ENCODE measurements around the gene KCNK4. TPM values are rescaled to one million over a fixed set of nuclear protein-coding genes. Genes with fewer than 3 reads are reported as not detected.

Gene KCNK4
- total RNA-seq, 1 experiment from 2014 or later: 1.1 TPM

DNA sequence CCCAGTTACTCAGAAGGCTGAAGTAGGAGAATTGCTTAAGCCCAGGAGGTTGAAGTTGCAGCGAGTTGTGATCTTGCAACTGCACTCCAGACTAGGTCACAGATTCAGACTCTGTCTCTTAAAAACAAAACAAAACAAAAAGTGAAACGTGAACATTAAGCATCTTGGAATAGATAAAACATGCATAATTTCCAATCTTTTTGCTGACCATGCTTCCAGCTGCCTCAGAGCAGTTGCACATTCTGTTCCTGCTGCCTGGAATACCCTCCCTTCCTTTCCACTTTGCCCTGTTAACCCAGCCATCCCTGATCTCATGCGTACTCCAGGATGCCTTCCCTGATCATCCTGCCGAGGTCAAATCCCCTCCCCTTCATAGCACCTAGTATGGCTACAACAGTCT is 48.2 kb downstream of the KCNK4 start:
- H3K27me3 ChIP-seq (ENCODE audit: control insufficient read depth, insufficient read depth, low read length): no peaks in the 10 kb centered on the region
- CTCF ChIA-PET: no interaction called here
- TF ChIP-seq SIN3A (IDR thresholded peaks at IDR 0.05; ENCODE audit: borderline replicate concordance, insufficient read depth, low read depth, low read length): no peak
- no peak for TF ChIP-seq POLR2AphosphoS5 (IDR thresholded peaks at IDR 0.05; ENCODE audit: low read depth, low read length)
- TF ChIP-seq, protein P1, sequence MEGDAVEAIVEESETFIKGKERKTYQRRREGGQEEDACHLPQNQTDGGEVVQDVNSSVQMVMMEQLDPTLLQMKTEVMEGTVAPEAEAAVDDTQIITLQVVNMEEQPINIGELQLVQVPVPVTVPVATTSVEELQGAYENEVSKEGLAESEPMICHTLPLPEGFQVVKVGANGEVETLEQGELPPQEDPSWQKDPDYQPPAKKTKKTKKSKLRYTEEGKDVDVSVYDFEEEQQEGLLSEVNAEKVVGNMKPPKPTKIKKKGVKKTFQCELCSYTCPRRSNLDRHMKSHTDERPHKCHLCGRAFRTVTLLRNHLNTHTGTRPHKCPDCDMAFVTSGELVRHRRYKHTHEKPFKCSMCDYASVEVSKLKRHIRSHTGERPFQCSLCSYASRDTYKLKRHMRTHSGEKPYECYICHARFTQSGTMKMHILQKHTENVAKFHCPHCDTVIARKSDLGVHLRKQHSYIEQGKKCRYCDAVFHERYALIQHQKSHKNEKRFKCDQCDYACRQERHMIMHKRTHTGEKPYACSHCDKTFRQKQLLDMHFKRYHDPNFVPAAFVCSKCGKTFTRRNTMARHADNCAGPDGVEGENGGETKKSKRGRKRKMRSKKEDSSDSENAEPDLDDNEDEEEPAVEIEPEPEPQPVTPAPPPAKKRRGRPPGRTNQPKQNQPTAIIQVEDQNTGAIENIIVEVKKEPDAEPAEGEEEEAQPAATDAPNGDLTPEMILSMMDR (IDR thresholded peaks at IDR 0.05): no peak
- TF ChIP-seq, protein P2, sequence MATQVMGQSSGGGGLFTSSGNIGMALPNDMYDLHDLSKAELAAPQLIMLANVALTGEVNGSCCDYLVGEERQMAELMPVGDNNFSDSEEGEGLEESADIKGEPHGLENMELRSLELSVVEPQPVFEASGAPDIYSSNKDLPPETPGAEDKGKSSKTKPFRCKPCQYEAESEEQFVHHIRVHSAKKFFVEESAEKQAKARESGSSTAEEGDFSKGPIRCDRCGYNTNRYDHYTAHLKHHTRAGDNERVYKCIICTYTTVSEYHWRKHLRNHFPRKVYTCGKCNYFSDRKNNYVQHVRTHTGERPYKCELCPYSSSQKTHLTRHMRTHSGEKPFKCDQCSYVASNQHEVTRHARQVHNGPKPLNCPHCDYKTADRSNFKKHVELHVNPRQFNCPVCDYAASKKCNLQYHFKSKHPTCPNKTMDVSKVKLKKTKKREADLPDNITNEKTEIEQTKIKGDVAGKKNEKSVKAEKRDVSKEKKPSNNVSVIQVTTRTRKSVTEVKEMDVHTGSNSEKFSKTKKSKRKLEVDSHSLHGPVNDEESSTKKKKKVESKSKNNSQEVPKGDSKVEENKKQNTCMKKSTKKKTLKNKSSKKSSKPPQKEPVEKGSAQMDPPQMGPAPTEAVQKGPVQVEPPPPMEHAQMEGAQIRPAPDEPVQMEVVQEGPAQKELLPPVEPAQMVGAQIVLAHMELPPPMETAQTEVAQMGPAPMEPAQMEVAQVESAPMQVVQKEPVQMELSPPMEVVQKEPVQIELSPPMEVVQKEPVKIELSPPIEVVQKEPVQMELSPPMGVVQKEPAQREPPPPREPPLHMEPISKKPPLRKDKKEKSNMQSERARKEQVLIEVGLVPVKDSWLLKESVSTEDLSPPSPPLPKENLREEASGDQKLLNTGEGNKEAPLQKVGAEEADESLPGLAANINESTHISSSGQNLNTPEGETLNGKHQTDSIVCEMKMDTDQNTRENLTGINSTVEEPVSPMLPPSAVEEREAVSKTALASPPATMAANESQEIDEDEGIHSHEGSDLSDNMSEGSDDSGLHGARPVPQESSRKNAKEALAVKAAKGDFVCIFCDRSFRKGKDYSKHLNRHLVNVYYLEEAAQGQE (IDR thresholded peaks at IDR 0.05; ENCODE audit: insufficient read depth in 1 of 2, low read depth in 2 of 2, low read length in 1 of 2): no peak
- TF ChIP-seq TCF7L2 (IDR thresholded peaks at IDR 0.05; ENCODE audit: low read depth, low read length): no peak

DNA sequence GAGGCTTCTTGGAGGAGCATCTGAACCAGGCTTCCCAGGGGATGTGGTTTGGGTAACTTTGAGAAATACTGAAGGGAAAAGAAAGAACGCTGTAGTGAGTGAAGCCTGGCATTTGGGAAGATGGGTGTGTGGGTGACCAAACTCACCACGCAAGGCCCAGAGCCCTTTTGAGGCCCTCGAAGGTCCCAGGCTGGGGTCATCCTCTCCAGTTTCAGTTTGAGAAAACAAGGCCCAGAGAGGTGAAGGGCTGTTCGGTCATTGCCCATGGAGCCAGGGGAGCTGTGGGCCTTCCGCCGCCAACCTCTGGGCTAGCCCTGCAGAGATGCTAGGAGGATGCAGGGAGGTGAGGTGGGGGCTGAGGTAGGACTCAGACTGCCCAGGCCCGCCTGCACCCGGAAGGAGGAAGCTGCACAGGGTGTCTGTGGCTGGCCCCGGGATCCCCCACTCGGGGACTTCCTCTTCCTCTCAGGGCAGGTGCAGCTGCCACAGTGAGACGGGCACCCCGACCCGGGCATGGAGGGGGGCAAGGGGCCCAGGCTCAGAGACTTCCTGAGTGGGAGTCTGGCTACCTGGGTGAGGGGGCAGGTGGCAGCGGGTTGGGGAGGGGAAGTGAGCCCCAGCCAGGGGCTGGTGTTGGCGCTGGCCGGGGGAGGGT is 48.8 kb downstream of the KCNK4 start, which contains the start of gene CCDC88B:
CCDC88B (plus strand) TSS at position 451 of the 655 bp plus-strand sequence; CDS start at position 514, 63 bp downstream.
- Histone ChIP-seq H3K9me3 (ENCODE audit: control insufficient read depth, insufficient read depth, low read depth, low read length) (no peaks in the 10 kb centered on the region), H3K4me1 (ENCODE audit: control insufficient read depth, insufficient read depth, low read length) (peaks cover 26% of the 10 kb centered on the region), H3K27me3 (ENCODE audit: control insufficient read depth, insufficient read depth, low read length) (no peaks in the 10 kb centered on the region), H3K27ac (ENCODE audit: low read length) (no peak within 1 kb of the TSS), H3K36me3 (ENCODE audit: control insufficient read depth, insufficient read depth, low read length) (no peaks in the 10 kb centered on the region), H3K4me3 (ENCODE audit: low read depth in 2 of 2, low read length in 2 of 2) (no peak within 1 kb of the TSS)
- DNase-seq (ENCODE audit: low read depth, low spot score): no peak
- intact Hi-C loops (cut with micrococcal nuclease; ENCODE audit: unreplicated experiment) (no loop called here), in situ Hi-C loops (cut with HindIII; ENCODE audit: low pct_unique_long_range_greater_than_20kb, low sequenced_read_pairs) (no loop called here)
- TF ChIP-seq, protein P1 (IDR thresholded peaks at IDR 0.05): no peak
- no peak for TF ChIP-seq POLR2AphosphoS5 (IDR thresholded peaks at IDR 0.05; ENCODE audit: low read depth, low read length)
- no peak for TF ChIP-seq SIN3A (IDR thresholded peaks at IDR 0.05; ENCODE audit: borderline replicate concordance, insufficient read depth, low read depth, low read length)
- TF ChIP-seq, protein P2 (IDR thresholded peaks at IDR 0.05; ENCODE audit: insufficient read depth in 1 of 2, low read depth in 2 of 2, low read length in 1 of 2): no peak
- no peak for TF ChIP-seq TCF7L2 (IDR thresholded peaks at IDR 0.05; ENCODE audit: low read depth, low read length)
- BruUV-seq (replicated peaks): no TSS peak
- ChIA-PET POLR2A (no interaction called here), CTCF (no interaction called here)
- ATAC-seq: no peak

More for the DNA sequence above, 48.2 kb downstream of the KCNK4 start:
- ATAC-seq (no peak), DNase-seq (ENCODE audit: low read depth, low spot score) (no peak)
- POLR2A ChIA-PET: no interaction called here
- in situ Hi-C loops (cut with HindIII; ENCODE audit: low pct_unique_long_range_greater_than_20kb, low sequenced_read_pairs): no loop called here
- BruUV-seq (replicated peaks): no TSS peak
- no peaks in the 10 kb centered on the region for H3K9me3 ChIP-seq (ENCODE audit: control insufficient read depth, insufficient read depth, low read depth, low read length)
- H3K4me1 ChIP-seq (ENCODE audit: control insufficient read depth, insufficient read depth, low read length): peaks cover 28% of the 10 kb centered on the region
- H3K27ac ChIP-seq (ENCODE audit: low read length): no peak overlapping the region
- no peak overlapping the region for H3K4me3 ChIP-seq (ENCODE audit: low read depth in 2 of 2, low read length in 2 of 2)
- H3K36me3 ChIP-seq (ENCODE audit: control insufficient read depth, insufficient read depth, low read length): no peaks in the 10 kb centered on the region
- intact Hi-C loops (cut with micrococcal nuclease; ENCODE audit: unreplicated experiment): no loop called here
